ENCODE data around the gene GCNA.

GRCh38 chrX:71532753-71533425 is 45.3 kb upstream of the GCNA start, which contains the start of gene OGT:
- TF ChIP-seq CTCF (IDR thresholded peaks at IDR 0.05; ENCODE audit: low read length) (no peak), EZH2phosphoT487 (IDR thresholded peaks at IDR 0.05; ENCODE audit: low read length) (no peak)
